ENCODE data around the gene MAPK6.
"Not testable (repeated sequence)": the region's sequence is repeated elsewhere in the genome, so short reads cannot be mapped to it uniquely, and the experiment has no call there.

MAPK6 gene

GRCh38 chr15:52042051-52042851 is 23.2 kb downstream of the MAPK6 start:
- DNase-seq (ENCODE audit: low read depth in 3 of 3): no peak

GRCh38 chr15:52045795-52046298 is 26.8 kb downstream of the MAPK6 start:
- not testable (repeated sequence) for DNase-seq (ENCODE audit: low read depth in 3 of 3)

- not testable (repeated sequence) for DNase-seq (ENCODE audit: low read depth in 3 of 3)
Measured at GRCh38 chr15:52046552-52046951, 27.5 kb downstream of the MAPK6 start.

GRCh38 chr15:52050416-52050815 is 31.4 kb downstream of the MAPK6 start:
- DNase-seq (ENCODE audit: low read depth in 3 of 3): no peak

GRCh38 chr15:52052066-52052935 is 33.3 kb downstream of the MAPK6 start:
- no peak for DNase-seq (ENCODE audit: low read depth in 3 of 3)

GRCh38 chr15:52054381-52054780 is 35.4 kb downstream of the MAPK6 start:
- DNase-seq (ENCODE audit: low read depth in 3 of 3): no peak

- not testable (repeated sequence) for DNase-seq (ENCODE audit: low read depth in 3 of 3)
Measured at GRCh38 chr15:52054858-52055257, 35.8 kb downstream of the MAPK6 start.

- DNase-seq (ENCODE audit: low read depth in 3 of 3): no peak
Measured at GRCh38 chr15:52056001-52056400, 37.0 kb downstream of the MAPK6 start.

GRCh38 chr15:52056496-52056895 is 37.5 kb downstream of the MAPK6 start:
- no peak for DNase-seq (ENCODE audit: low read depth in 3 of 3)

GRCh38 chr15:52057996-52058395 is 39.0 kb downstream of the MAPK6 start:
- no peak for DNase-seq (ENCODE audit: low read depth in 3 of 3)

- DNase-seq (ENCODE audit: low read depth in 3 of 3): no peak
Measured at GRCh38 chr15:52060501-52060900, 41.5 kb downstream of the MAPK6 start.

GRCh38 chr15:52066842-52067544 is 48.0 kb downstream of the MAPK6 start:
- DNase-seq (ENCODE audit: low read depth in 3 of 3): no peak

- no peak for DNase-seq (ENCODE audit: low read depth in 3 of 3)
Measured at GRCh38 chr15:52067545-52067926, 48.5 kb downstream of the MAPK6 start.

GRCh38 chr15:52068004-52068615 is 49.1 kb downstream of the MAPK6 start:
- DNase-seq (ENCODE audit: low read depth in 3 of 3): no peak

GRCh38 chr15:52069559-52069958 is 50.5 kb downstream of the MAPK6 start:
- no peak for DNase-seq (ENCODE audit: low read depth in 3 of 3)

- DNase-seq (ENCODE audit: low read depth in 3 of 3): no peak
Measured at GRCh38 chr15:52071570-52071969, 52.6 kb downstream of the MAPK6 start.

- peak in 2 of 3 donors; percentile 8 to 13 for DNase-seq (ENCODE audit: low read depth in 3 of 3)
Measured at GRCh38 chr15:52076889-52077781, 58.1 kb downstream of the MAPK6 start.

- DNase-seq (ENCODE audit: low read depth in 3 of 3): no peak
Measured at GRCh38 chr15:52078197-52078875, 59.3 kb downstream of the MAPK6 start.

- peak; percentile 61 to 90 (median 78) for DNase-seq (ENCODE audit: low read depth in 3 of 3)
Measured at GRCh38 chr15:52078876-52079700, 60.1 kb downstream of the MAPK6 start.

Data from stimulated activated CD4-positive, alpha-beta T cell treated with anti-CD3 and anti-CD28 coated beads, TNF-alpha, amount 100 ng/mL, for 48 hours (primary cell).